SK-N-SH treated with all-trans-retinoic acid at 6 μM for 48 hours (cell line): ENCODE results near the gene CXorf66.

Source experiments
- BACH2 ChIP-seq: fragments of 250-450 bp; sonication (Bioruptor Pico); IDR thresholded peaks from 2 replicates; pipeline ENCODE4 v1.9.0; 2021; ENCODE audit warnings: mild to moderate bottlenecking, borderline replicate concordance
- CSDC2 ChIP-seq: fragments of 250-450 bp; sonication (Bioruptor Pico); IDR thresholded peaks from 2 replicates; pipeline ENCODE4 v1.5.0; 2020; ENCODE audit warnings: mild to moderate bottlenecking, moderate library complexity
- PPARA ChIP-seq: fragments of 250-450 bp; sonication (Bioruptor Pico); IDR thresholded peaks from 2 replicates; pipeline ENCODE4 v1.5.0; 2020; ENCODE audit warnings: mild to moderate bottlenecking, borderline replicate concordance
- ZNF565 ChIP-seq: fragments of 450-650 bp; formaldehyde crosslinking; conservative IDR thresholded peaks from 2 replicates; pipeline ENCODE4 v1.5.0; 2020; ENCODE audit warnings: low read depth, mild to moderate bottlenecking, moderate library complexity

DNA sequence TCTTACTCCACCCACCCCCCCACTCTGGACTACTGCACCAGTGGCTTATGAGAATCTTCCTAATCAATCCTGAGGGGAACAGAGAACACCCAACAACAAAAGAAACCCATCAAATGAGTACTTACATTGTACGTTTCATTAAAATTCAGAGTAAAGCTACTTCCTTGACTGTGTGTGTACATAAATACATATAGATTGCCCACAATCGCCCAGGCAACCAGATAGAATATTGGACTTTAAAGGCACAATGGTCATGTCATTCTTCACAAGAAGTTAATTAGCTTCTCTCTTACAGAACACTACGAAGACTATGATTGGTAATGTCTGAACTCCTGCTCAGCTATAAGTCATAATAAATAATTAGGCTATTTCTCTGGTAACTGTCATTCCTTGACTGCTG, 20.2 kb downstream of the CXorf66 start:
- no peak for TF ChIP-seq BACH2 (CRISPR knock-in tag)
- no peak for TF ChIP-seq CSDC2 (CRISPR knock-in tag)
- TF ChIP-seq ZNF565 (CRISPR knock-in tag) = no peak
- TF ChIP-seq PPARA (CRISPR knock-in tag) = no peak
